Measurements from ENCODE around the gene IPCEF1. TPM values are rescaled to one million over a fixed set of nuclear protein-coding genes. Genes with fewer than 3 reads are reported as not detected.

The IPCEF1 gene
- total RNA-seq, 1 experiment from 2014 or later, result 0.52 TPM

- no peak overlapping the region for H3K4me3 Mint-ChIP-seq (ENCODE audit: low read depth, unreplicated experiment)
- no peak overlapping the region for H3K27ac Mint-ChIP-seq (ENCODE audit: unreplicated experiment)
- no peak for TF ChIP-seq CTCF (IDR thresholded peaks at IDR 0.05; ENCODE audit: unreplicated experiment)
- no peaks in the 10 kb centered on the region for H3K27me3 Mint-ChIP-seq (ENCODE audit: unreplicated experiment)
- peaks cover 43% of the 10 kb centered on the region for H3K4me1 Mint-ChIP-seq (ENCODE audit: low read depth, unreplicated experiment)
- H3K9me3 Mint-ChIP-seq (ENCODE audit: low read depth, unreplicated experiment), result no peaks in the 10 kb centered on the region
- no peaks in the 10 kb centered on the region for H3K36me3 Mint-ChIP-seq (ENCODE audit: insufficient read depth, unreplicated experiment)
- intact Hi-C loops (cut with micrococcal nuclease; ENCODE audit: unreplicated experiment), result no loop called here
- DNase-seq, result no peak
- no TSS peak for BruUV-seq (replicated peaks)
- CTCF ChIA-PET, result no interaction called here
These were observed 59.4 kb downstream of the IPCEF1 start for GRCh38 chr6:154297210-154297609.

GRCh38 chr6:154295733-154296132 lies 60.9 kb downstream of the IPCEF1 start:
- Mint-ChIP-seq H3K27ac (ENCODE audit: unreplicated experiment) (no peak overlapping the region), H3K27me3 (ENCODE audit: unreplicated experiment) (no peaks in the 10 kb centered on the region), H3K36me3 (ENCODE audit: insufficient read depth, unreplicated experiment) (no peaks in the 10 kb centered on the region), H3K9me3 (ENCODE audit: low read depth, unreplicated experiment) (no peaks in the 10 kb centered on the region), H3K4me3 (ENCODE audit: low read depth, unreplicated experiment) (no peak overlapping the region), H3K4me1 (ENCODE audit: low read depth, unreplicated experiment) (peaks cover 38% of the 10 kb centered on the region)
- CTCF ChIA-PET, result no interaction called here
- intact Hi-C loops (cut with micrococcal nuclease; ENCODE audit: unreplicated experiment), result no loop called here
- TF ChIP-seq CTCF (IDR thresholded peaks at IDR 0.05; ENCODE audit: unreplicated experiment), result no peak
- no peak for DNase-seq
- no TSS peak for BruUV-seq (replicated peaks)

GRCh38 chr6:154292855-154293519 lies 63.6 kb downstream of the IPCEF1 start:
- BruUV-seq (replicated peaks), result no TSS peak
- peak overlapping the region; percentile 33 for H3K4me3 Mint-ChIP-seq (ENCODE audit: low read depth, unreplicated experiment)
- intact Hi-C loops (cut with micrococcal nuclease; ENCODE audit: unreplicated experiment), result no loop called here

GRCh38 chr6:154292066-154292465 lies 64.5 kb downstream of the IPCEF1 start:
- CTCF ChIA-PET, result interaction anchor here (0.5 to 0.6 kb wide), 2 partner anchors 15 to 96 kb away, joined by 3 to 5 read pairs; no protein-coding TSS in a partner anchor
- BruUV-seq (replicated peaks), result no TSS peak

More at GRCh38 chr6:154292855-154293519, 63.6 kb downstream of the IPCEF1 start:
- CTCF ChIA-PET, result interaction anchor here (0.5 to 0.6 kb wide), 2 partner anchors 16 to 95 kb away, joined by 3 to 5 read pairs; no protein-coding TSS in a partner anchor
- Mint-ChIP-seq H3K27ac (ENCODE audit: unreplicated experiment) (peak overlapping the region; percentile 87), H3K4me1 (ENCODE audit: low read depth, unreplicated experiment) (peaks cover 41% of the 10 kb centered on the region), H3K36me3 (ENCODE audit: insufficient read depth, unreplicated experiment) (no peaks in the 10 kb centered on the region), H3K9me3 (ENCODE audit: low read depth, unreplicated experiment) (peaks cover 2% of the 10 kb centered on the region), H3K27me3 (ENCODE audit: unreplicated experiment) (no peaks in the 10 kb centered on the region)
- DNase-seq, result peak; percentile 9
- TF ChIP-seq CTCF (IDR thresholded peaks at IDR 0.05; ENCODE audit: unreplicated experiment), result no peak

More at GRCh38 chr6:154292066-154292465, 64.5 kb downstream of the IPCEF1 start:
- no peaks in the 10 kb centered on the region for H3K36me3 Mint-ChIP-seq (ENCODE audit: insufficient read depth, unreplicated experiment)
- TF ChIP-seq CTCF (IDR thresholded peaks at IDR 0.05; ENCODE audit: unreplicated experiment), result no peak
- H3K9me3 Mint-ChIP-seq (ENCODE audit: low read depth, unreplicated experiment), result peaks cover 3% of the 10 kb centered on the region
- no peaks in the 10 kb centered on the region for H3K27me3 Mint-ChIP-seq (ENCODE audit: unreplicated experiment)
- H3K27ac Mint-ChIP-seq (ENCODE audit: unreplicated experiment), result peak overlapping the region; percentile 87
- H3K4me1 Mint-ChIP-seq (ENCODE audit: low read depth, unreplicated experiment), result peaks cover 50% of the 10 kb centered on the region
- intact Hi-C loops (cut with micrococcal nuclease; ENCODE audit: unreplicated experiment), result no loop called here
- no peak overlapping the region for H3K4me3 Mint-ChIP-seq (ENCODE audit: low read depth, unreplicated experiment)
- DNase-seq, result no peak
